GM12878 (cell line): ENCODE results near the gene PHF2. TPM values are rescaled to one million over a fixed set of nuclear protein-coding genes. Genes with fewer than 3 reads are reported as not detected.
A peak's percentile ranks its signal among the peaks of the same experiment; 100 is the strongest.

Source experiments
- ATAC-seq: fragments of 200-7000 bp; cut with Tn5 transposase; 3 replicates; pipeline ENCODE4 v1.9.1; 2020; ENCODE audit warnings: mild to moderate bottlenecking, moderate library complexity
- BruUV-seq: library from RNA; stranded (reverse); fragments of 400-500 nt; replicated peaks from 2 replicates; lab custom pipeline; 2021; lab: Mats Ljungman, UMichigan
- CTCF ChIA-PET: fragments of 300-600 bp; sonication (Branson Sonifier 250); formaldehyde crosslinking; extraction: SDS; loops from one replicate; lab custom pipeline; 2021; ENCODE audit warnings: inconsistent platforms; lab: Yijun Ruan, JAX
- POLR2A ChIA-PET: fragments of 350-600 bp; formaldehyde crosslinking; extraction: SDS; loops from one replicate; lab custom pipeline; 2021; ENCODE audit warnings: inconsistent platforms; lab: Charles Lee
- RAD21 ChIA-PET: fragments of 300-600 bp; sonication (Branson Sonifier 250); formaldehyde crosslinking; loops from one replicate; lab custom pipeline; 2023; ENCODE audit warnings: antibody characterized with exemption; ENCODE audit not compliant: unreplicated experiment; lab: Charles Lee
- SMC1A ChIA-PET: fragments of 300-600 bp; sonication (Branson Sonifier 250); formaldehyde crosslinking; loops from one replicate; lab custom pipeline; 2023; ENCODE audit not compliant: unreplicated experiment, uncharacterized antibody; lab: Charles Lee
- DNase-seq: peaks from one replicate; pipeline ENCODE4 v3.0.0-alpha.2; 2011; ENCODE audit warnings: low read depth, low spot score
- FAIRE-seq: peaks from 3 replicates; lab custom pipeline; 2011; peaks lifted over from hg19 to GRCh38; lab: Jason Lieb, UNC
- H2AFZ ChIP-seq: 2 replicates; pipeline ENCODE4 v1.6.0; 2011; ENCODE audit warnings: low read depth, low read length, control low read depth; ENCODE audit not compliant: control insufficient read depth
- H3K27ac ChIP-seq: 2 replicates; pipeline ENCODE4 v1.5.1; 2011; ENCODE audit warnings: control low read depth; ENCODE audit not compliant: control insufficient read depth, insufficient read depth
- H3K27me3 ChIP-seq, 2 experiments: replicated peaks in 1 of 2; 2 replicates each; pipeline versions ENCODE4 v1.6.0 to v1.6.1; 2011; ENCODE audit warnings: low read length in 1 of 2; ENCODE audit not compliant: control insufficient read depth in 2 of 2, insufficient read depth in 2 of 2
- H3K36me3 ChIP-seq, 2 experiments: 2 replicates each; pipeline ENCODE4 v1.5.1; 2011; ENCODE audit warnings: low read length in 1 of 2; ENCODE audit not compliant: control insufficient read depth in 2 of 2, insufficient read depth in 2 of 2
- H3K4me1 ChIP-seq: 2 replicates; pipeline ENCODE4 v1.6.1; 2011; ENCODE audit warnings: mild to moderate bottlenecking, low read length, moderate library complexity, mixed read lengths; ENCODE audit not compliant: control insufficient read depth, insufficient read depth
- H3K4me2 ChIP-seq: 2 replicates; pipeline ENCODE4 v1.6.0; 2011; ENCODE audit warnings: control low read depth; ENCODE audit not compliant: control insufficient read depth, insufficient read depth
- H3K4me3 ChIP-seq: fragments of 200-600 bp; sonication (generic); 2 replicates; pipeline ENCODE4 v1.5.1; 2016
- H3K79me2 ChIP-seq: 2 replicates; pipeline ENCODE4 v1.6.0; 2011; ENCODE audit warnings: low read length; ENCODE audit not compliant: control insufficient read depth, insufficient read depth
- H3K9ac ChIP-seq: 2 replicates; pipeline ENCODE4 v1.8.0; 2011; ENCODE audit warnings: low read length, control low read depth, mixed read lengths; ENCODE audit not compliant: control insufficient read depth, insufficient read depth
- H3K9me3 ChIP-seq: replicated peaks from 3 replicates; pipeline ENCODE4 v1.5.1; 2011; ENCODE audit warnings: mild to moderate bottlenecking, low read length; ENCODE audit not compliant: control insufficient read depth, insufficient read depth
- H4K20me1 ChIP-seq: 2 replicates; pipeline ENCODE4 v1.6.0; 2011; ENCODE audit not compliant: control insufficient read depth, insufficient read depth
- CHD2 ChIP-seq: IDR thresholded peaks from 2 replicates; pipeline ENCODE4 v1.6.1; 2011; ENCODE audit warnings: low read depth, low read length, improper control_type of control experiment, borderline replicate concordance
- ESRRA ChIP-seq: IDR thresholded peaks from 2 replicates; pipeline ENCODE4 v1.6.1; 2012; ENCODE audit warnings: mild to moderate bottlenecking, low read length, improper control_type of control experiment
- FOXK2 ChIP-seq: fragments of 450-650 bp; IDR thresholded peaks from 2 replicates; pipeline ENCODE4 v1.6.1; 2017; ENCODE audit warnings: mild to moderate bottlenecking, moderate library complexity
- HDGF ChIP-seq: fragments of 450-650 bp; IDR thresholded peaks from 2 replicates; pipeline ENCODE4 v1.6.1; 2016; ENCODE audit warnings: antibody characterized with exemption
- LARP7 ChIP-seq: fragments of 450-650 bp; IDR thresholded peaks from 2 replicates; pipeline ENCODE4 v1.6.1; 2017; ENCODE audit warnings: mild to moderate bottlenecking
- MEF2A ChIP-seq: IDR thresholded peaks from 2 replicates; pipeline ENCODE4 v1.6.1; 2011; ENCODE audit warnings: low read depth, mild to moderate bottlenecking, low read length, moderate library complexity; ENCODE audit not compliant: insufficient read depth
- ZNF24 ChIP-seq: fragments of 450-650 bp; IDR thresholded peaks from 2 replicates; pipeline ENCODE4 v1.6.1; 2017; ENCODE audit warnings: antibody characterized with exemption, mild to moderate bottlenecking
- WGBS: methylation state at CpG from one replicate; pipeline ENCODE4 v1.1.6; 2016; ENCODE audit warnings: low lambda C conversion rate; ENCODE audit not compliant: insufficient replicate concordance, insufficient coverage; ENCODE audit errors: missing lambda C conversion rate; 5-methylcytosine and 5-hydroxymethylcytosine counted together
- in situ Hi-C: fragments of 300-500 bp; cut with MboI; formaldehyde crosslinking; loops from 9 replicates; pipeline ENCODE4 v1.14.3; 2018; ENCODE audit warnings: mixed read lengths
- intact Hi-C: fragments of 100-400 bp; cut with micrococcal nuclease; formaldehyde crosslinking; loops from one replicate; pipeline ENCODE4 v1.14.2; 2022; ENCODE audit not compliant: unreplicated experiment
- polyA plus RNA-seq, 11 experiments: library from polyadenylated mRNA; depleted of rRNA in 4 of 11; unstranded in 6 of 11; stranded (reverse) in 5 of 11; fragments of >200 nt; fragmentation: Nextera tagmentation in 4 of 11; fragmentation: Illumina TruSeq in 1 of 11; extraction: Ambion mirVana in 4 of 11; extraction: Trizol in 1 of 11; gene quantifications; 1 replicate in 1 of 11; 2 replicates in 10 of 11; pipeline versions ENCODE4 v1.2.1 to v1.2.3, GENCODE V29; 2011 to 2016; ENCODE audit warnings: inconsistent platforms in 2 of 11, missing spikeins in 2 of 11, low read depth in 1 of 11
- total RNA-seq, 4 experiments: library from RNA; depleted of rRNA in 3 of 4; stranded (reverse); fragments of >200 nt in 3 of 4; fragmentation: Illumina TruSeq in 1 of 4; extraction: Trizol in 1 of 4; gene quantifications; 2 replicates each; pipeline versions ENCODE4 v1.2.1 to v1.2.3, GENCODE V29; 2013 to 2021

PHF2 gene
- total and polyA plus RNA-seq, 10 of the 15 experiments (the other 5 are each of a cell fraction or from before 2014, with no cell fraction given), result 0.34 to 13.3 (median 5.5) TPM

DNA sequence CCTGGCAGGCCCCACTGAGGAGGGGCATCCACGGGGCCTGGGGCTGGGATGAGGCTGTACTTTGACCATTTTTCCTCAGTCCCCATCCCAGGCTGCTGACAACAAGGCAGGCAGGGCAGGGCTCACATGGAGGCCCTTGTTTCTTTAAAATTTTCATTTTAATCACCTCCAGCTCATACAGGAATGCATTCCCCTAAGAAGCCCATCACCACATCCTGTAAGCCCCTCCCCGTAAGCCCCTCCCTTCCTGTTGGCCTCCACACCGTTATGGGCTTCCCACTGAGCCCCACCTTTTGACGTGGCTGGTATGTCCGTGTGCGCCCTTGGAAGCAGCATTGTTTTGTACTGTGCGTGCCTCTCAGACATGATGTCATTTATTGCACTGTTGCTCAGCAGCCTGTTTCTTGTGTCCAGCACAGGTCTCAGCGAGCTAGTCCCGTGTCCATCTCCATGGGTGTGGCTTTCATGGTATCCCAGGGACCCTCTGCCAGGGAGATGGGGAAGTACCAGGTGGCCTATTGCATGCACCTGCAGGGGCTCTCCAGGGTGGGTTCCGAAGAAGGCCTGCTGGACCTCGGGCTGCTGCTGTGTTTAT, 22.4 kb downstream of the PHF2 start (continued):
- TF ChIP-seq FOXK2 (no peak), LARP7 (no peak), CHD2 (no peak), MEF2A (no peak), ZNF24 (no peak)

DNA sequence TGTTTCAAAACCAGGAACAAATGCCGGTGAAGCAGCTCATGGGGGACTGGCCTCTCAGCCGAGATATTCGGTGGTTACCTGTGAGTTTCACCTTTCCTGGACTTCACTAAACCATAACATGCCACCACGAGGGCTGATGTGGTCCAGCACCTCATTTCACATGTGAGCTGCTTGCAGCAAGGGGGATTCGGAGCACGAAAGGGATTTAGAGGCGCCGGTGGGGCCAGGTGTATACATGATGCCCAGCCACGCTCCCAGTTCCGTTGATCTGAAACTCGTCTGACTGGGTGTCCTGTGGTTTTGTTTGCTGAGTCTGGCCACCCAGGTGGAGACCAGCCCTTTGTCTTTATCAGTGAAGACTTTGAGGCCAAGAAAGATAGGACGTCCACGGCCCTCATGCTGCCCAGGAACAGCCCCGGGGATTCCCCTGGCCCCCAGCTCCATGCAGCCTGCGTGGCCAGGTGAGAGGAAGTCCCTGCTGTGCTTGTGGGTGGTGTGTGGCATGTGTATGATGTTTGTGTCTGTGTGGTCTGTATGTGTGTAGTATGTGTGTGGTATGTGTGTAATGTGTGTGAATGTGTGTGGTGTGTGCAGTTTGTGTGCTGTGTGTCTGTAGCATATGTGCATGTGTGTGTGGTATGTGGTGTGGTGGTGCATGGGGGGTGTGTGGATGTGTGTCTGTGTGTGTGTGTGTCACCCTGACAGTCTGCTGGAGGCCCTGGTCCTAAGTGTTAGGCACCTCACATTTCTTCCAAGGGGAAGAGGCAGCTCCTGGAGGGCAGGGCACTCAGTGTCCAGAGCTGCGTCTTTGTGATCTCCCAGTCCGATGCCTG, 23.4 kb downstream of the PHF2 start:
- Histone ChIP-seq H3K4me1 (peaks cover 3% of the 10 kb centered on the region; the same call in 1 of the 2 replicates), H4K20me1 (no peaks in the 10 kb centered on the region), H3K27ac (no peak overlapping the region)
- no peak for ATAC-seq
- ChIA-PET RAD21 (no interaction called here), POLR2A (no interaction called here)
- 70% methylated on average over 17 of the region's 17 CpGs for WGBS
- TF ChIP-seq ESRRA (no peak), HDGF (0 out of 2 replicates have a peak, but pooled peaks have one; percentile 58)
- TF ChIP-seq, all 136 proteins: peak for 1
- no peak overlapping the region for H3K9ac ChIP-seq
- in situ Hi-C loops (no loop called here), intact Hi-C loops (no loop called here)
- no peaks in the 10 kb centered on the region for H3K79me2 ChIP-seq
- no peaks in the 10 kb centered on the region for H3K27me3 ChIP-seq
- H3K9me3 ChIP-seq, result no peaks in the 10 kb centered on the region; the same call in 2 of the 3 replicates
- H3K4me2 ChIP-seq, result no peak overlapping the region
- no peaks in the 10 kb centered on the region; a peak in 1 of 4 replicates for H3K36me3 ChIP-seq
- CTCF ChIA-PET, result interaction anchor here (0.6 kb wide), 1 partner anchor 595 kb away, joined by 3 read pairs; no protein-coding TSS in a partner anchor
- no TSS peak for BruUV-seq
- H2AFZ ChIP-seq, result no peak overlapping the region
- no peak for DNase-seq
- SMC1A ChIA-PET, result interaction anchor here (1.6 kb wide), 1 partner anchor 19 kb away, joined by 4 read pairs; no protein-coding TSS in a partner anchor
- H3K4me3 ChIP-seq, result no peak overlapping the region
- FAIRE-seq, result no peak
